GM19438 (cell line): ENCODE data around the gene THEM4.

Source experiments
- ATAC-seq: cut with Tn5 transposase; IDR thresholded peaks from one replicate; pipeline ENCODE4 v1.9.1; 2021; ENCODE audit warnings: low read depth; ENCODE audit not compliant: unreplicated experiment

THEM4 gene

DNA sequence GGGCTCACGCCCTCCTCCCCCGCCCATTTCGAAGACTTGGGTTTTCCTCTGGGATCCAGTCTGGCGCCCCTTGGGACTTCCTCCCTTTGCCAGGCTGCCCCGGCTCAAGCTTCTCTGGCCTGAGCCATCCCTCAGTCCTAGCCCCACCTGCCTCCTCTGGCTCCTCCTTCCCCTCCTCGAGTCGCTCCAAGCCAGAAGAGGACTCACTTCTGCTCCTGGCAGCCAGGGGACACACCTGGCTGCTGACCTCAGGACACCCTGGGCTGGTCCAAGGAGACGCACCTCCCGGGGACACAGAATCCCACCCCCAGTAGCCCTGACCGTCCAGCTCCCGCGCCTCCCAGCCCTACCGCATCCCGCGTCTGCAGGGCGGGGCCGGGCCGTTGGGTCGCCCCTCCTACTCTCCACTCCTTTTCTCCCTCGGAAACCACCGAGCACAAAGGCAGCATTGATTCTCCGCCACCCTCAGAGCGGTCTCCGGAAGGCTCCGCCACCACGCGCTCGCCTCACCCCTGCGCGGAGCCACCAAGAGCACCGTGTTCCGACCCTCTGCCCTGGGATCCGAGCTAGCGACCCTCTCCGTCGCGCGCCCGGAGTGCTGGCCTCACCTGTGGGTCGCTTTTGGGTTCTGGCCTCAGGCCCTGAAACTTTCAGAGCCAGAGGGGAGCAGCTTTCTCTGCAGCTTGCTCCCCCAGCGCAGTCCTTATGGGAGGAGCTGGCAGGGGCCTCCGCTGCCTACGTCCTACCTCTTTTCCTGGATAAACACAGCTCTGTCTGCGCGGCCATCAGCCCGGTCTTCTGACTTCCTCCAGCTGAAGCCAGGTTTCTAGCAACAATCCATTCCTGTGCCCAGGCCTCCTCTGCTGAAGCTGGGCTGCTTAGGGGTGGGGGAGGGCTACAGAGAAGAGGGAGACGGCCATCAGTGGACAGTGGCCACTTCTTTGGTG lies 69.6 kb downstream of the THEM4 start, which contains the start of gene C2CD4D:
Gene C2CD4D, minus strand, starts transcription at position 364 of the 947 bp plus-strand sequence. CDS start 831 bp downstream, outside the sequence.
- no peak for ATAC-seq

DNA sequence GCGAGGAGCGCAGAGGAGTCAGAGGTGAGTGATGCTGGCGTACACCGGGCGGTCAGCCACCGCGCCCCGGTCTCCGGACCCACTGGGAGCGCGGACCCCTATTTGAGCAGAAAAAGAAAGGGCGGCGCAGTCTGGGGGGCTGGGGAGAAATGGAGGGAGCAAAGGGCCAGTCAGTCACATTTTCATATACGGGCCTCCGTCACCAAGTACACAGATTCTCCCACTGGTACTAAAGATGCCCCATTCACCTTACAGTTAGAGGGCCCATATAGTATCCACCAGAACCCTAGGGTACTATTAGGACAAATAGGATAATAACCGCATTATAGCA lies 70.3 kb downstream of the THEM4 start:
- ATAC-seq: no peak

DNA sequence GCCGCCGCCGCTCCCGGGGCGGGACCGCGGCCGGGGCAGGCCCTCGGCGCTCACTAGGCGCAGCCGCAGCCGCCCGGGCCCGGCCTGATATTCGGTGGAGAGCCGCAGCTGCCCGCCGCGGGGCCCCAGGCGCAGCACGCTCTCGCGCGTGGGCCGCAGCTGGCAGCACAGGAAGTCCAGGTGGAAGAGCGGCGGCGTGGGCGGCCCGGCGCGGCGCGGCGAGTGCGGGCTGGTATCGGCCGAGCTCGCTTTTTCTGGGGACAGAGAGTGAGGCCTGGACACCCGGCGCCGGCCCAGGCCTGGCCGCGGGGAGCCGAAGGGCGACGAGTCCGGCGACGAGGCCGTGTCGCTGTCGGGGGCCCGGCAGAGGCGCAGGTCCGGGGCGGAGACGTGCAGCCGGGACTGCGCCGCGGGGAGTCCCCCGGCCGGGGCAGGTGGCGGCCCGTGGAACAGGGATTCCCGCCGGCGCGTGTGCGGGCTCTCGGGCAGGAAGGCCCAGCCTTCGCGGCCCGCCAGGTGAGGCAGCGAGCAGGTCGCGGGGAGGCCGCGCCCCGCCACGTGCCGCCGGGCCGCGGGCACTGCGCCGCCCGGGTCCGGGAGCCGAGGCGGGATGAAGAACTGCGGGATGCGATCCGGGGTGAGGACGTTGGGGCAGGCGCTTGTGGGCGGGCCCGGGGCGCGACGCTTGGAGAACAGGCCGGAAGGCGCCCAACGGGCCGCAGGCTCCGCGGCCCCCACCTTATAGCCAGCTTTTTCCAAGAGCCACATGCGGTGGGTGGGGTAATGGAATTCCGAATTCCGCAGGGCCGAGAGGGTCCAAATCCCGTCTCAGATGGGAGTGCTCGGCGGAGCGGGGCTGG lies 70.9 kb downstream of the THEM4 start:
- no peak for ATAC-seq

DNA sequence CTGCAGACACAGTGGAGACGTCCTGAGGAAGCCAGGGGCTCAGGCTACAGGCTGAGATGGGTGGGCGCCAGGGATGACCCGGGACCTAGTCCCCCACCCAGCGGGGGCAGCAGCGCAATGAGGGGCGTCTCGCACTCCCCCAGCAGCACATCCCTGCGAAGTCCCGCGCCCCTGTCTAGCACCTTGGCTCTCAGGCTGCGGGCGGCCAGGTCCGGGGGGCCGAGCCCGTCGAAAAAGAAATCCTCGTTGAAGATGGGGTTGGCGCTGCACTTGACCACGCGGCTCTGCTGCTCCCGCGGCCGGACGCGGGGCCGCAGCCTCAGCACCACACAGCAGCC lies 71.5 kb downstream of the THEM4 start:
- no peak for ATAC-seq

DNA sequence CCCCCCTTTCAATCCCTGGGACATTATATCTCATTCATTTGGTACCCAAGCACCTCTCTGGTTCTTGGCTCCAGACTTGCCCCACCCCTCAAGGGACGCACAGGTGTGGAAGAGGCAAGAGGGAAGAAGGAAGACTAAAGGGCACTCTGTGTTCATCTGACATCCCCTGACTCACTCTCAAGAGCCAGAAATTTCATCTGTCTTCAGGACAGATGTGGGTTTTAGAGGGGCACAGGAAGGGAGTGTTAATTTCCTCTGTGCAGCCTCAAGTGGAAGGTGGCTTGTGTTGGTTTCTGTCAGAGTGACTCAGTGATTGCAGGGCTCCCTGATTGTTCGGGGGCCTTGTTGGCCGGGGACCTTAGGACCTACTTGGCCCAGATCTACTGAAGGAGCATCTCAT lies 72.1 kb downstream of the THEM4 start:
- ATAC-seq: no peak

DNA sequence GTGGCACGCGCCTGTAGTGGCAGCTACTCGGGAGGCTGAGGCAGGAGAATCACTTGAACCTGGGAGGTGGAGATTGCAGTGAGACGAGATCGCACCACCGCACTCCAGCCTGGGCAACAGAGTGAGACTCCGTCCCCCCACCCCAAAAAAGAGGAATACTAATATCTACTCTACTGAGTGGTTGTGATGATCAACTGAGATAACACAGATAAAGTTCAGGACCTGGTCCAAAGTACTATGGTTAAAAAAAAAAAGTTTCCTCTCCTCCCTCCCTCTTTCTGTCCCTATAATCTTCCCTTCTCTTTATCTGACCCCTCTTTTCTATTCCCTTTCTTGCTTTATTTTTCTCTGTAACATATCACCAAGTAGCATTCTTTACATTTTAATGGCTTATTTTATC lies 73.7 kb downstream of the THEM4 start:
- ATAC-seq: no peak

DNA sequence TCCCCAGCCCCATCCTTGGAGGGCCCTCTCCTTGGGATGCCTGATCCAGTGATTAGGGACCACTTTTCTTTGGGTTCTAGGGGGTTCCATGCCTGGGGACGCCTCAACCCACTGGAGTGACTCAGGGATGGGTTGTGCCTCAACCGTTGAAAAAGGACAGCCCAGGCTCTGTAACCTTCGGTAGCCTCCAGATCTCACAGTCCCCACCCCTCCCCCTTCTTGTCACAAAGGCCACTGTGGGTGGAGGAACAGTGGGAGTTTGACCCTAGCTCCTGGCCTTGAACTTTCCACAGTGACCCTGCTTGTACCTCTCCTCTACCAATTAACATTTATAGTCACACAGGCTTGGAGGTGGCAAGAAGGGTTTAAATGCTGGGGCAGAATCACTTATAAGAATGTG lies 75.1 kb downstream of the THEM4 start:
- ATAC-seq: no peak

DNA sequence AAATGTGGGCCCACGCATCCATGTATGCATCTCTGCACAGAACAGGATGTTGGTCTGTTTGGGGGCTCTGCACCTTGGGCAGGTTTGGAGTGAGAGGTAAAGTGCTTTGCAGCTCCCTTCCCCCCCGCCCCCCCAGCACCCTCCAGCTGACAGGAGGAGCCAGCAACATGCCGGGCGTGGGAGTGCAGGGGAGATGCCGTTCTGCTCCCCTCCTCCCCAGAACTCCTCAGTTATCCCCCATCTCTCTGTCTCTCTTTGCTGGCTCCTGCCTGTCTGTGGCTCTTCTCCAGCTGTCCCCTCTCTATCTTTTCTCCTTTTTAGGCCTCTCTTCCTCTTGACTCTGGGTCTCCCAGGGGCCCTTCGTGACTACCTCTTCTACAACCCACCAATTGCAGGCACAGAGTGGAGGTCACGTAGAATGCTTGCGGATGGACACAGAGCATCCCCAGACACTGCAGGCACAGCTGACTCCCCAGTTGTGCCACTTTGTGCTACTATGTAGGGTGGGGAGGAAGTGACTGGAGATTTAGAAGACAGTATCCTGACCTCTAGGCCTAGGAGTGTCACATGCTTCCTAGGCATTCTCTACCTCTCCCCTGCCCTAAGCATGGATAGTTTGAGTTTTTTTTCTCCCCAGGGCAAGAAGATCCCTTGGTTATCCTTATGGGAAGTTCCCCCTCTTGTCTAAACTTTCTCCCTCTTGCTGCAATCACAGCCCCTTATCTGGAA lies 76.0 kb downstream of the THEM4 start:
- ATAC-seq: no peak

DNA sequence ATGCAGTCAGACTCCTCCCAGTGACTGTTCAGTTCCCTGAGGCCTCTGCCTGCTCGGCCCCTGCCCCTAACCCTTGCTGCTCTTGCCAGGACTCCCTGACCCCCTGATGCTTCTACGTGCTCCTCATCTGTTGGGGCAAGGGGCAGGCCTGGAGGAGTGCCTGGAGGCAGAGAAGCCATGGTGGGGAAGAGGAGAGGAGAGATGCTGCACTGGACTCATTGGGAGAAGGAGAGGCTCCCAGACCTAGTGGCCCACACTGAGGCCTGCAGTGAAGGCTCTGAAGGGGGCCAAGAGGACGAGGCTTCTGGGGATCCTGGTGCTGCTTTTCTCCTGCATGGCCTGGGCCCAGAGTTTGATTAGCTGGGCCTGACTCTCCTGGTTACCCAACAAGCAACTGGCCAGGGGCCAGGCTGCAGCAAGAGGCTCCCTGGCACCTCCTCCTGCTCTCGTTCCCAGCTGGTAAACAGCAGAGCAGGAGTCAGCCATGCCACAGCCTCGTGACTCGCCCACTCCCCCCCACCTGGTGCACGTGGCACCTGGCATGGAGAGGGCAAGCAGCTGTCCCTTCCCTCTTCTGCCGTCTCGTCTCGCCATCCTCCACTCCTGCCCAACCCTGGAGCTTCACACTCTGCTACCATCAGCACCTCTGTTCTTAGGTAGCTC lies 76.9 kb downstream of the THEM4 start:
- ATAC-seq: no peak

DNA sequence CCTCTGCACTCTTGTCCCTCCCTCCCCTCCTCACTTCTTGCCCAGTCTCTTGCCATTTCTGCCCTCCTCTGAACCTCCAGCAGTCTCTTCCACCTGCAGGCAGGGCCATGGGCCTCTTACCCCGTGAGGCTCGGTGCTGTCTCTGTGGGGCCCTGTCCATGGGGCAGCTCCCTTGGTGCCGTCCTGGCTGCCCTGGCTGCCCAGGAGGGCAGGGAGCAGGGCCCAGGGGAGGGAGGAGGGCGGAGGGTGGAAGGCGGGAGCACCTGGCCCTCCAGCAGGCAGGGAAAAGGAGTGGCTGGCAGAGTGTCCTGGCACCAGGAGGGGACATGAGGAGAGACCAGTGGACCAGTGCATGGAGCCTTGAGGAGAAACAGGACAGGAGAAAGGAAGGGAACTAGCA lies 77.7 kb downstream of the THEM4 start, which contains the start of gene RORC:
Gene RORC, minus strand, starts transcription at position 198 of the 400 bp plus-strand sequence. Its CDS starts 38 bp downstream, at position 160.
- ATAC-seq: no peak

DNA sequence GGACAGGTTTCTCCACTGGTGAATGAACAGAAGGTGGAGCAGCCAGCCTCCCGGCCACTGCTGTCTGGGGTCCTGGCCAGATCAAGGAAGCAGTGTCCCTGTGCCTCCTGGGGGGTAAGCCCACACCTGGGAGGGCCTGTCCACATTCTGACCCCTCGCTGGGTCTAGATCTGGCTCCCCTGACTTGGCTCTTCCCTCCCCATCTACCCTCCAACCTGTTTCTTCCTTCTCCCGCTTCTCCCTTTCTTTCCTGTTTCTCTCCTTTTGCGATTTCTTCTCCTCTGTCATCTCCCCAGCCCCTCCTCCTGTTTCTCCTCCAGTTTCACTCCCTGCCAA lies 78.1 kb downstream of the THEM4 start:
- no peak for ATAC-seq

DNA sequence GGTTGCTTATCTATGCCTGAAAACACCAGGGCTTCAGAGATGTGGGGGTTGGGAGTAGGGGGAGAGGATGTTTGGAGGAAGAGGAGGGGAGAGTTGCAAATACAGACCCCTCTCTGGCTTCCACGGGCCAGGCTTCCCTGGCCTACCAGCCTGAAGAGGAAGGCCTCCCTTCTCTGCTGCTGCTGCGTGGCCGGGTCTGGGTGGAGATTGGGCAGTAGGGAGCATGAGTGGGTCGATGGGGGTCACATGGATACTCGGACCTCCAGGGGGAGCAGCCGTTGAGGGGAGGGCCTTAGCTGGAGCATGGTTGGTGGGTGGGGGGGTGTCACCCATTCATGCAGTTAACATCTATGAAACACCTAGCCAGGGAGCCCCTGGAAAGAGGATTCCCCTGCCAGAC lies 79.3 kb downstream of the THEM4 start:
- no peak for ATAC-seq

DNA sequence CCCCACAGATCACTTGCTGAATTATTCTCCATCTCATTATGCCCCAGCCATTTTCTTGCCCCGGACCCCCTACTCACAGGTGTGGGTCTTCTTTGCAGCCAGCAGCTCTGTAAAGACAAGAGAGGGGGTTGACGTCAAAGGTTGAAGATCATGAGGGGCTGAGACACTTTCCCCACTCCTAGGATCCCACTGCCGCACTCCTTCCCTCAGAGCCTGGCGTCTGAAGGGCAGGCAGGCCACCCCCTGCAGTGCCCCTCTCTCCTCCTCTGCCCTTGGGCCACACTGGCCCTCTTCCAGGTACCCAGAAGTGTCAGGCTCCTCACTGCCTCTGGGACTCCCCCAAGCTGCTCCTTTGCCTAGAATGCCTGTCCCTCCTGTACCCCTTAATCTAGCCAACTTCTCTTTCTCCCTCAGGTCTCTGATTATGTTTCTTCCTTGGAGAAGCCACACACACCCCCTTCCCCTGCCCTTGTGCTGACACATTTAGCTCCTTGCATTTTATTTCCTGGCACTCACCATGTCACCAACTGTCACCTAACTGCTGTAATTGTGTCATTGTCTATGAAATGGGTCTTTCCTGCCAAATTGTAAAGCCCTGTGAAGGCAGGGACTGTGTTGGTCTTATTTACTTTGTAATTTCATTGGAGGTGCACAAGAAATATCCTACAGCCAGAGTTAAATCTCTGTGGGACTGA lies 79.8 kb downstream of the THEM4 start:
- ATAC-seq: no peak

DNA sequence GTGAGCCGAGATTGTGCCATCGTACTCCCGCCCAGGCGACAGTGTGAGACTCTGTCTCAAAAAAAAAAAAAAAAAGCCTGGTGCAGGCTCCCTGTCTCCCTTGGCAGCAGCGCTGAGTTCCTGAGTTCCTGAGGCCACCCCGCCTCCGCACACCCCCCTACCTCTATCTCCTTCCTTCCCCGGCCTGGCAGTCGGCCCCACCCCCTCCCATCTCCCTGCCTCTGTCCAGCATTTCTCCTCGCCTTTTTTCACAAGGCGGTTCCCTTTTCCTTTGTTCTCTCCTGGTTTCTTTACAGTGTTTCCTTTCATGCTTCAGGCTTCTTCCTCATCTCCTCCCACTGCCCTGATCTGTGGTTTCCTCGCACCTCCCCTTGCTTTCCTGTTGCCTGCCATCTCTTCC lies 80.4 kb downstream of the THEM4 start:
- no peak for ATAC-seq

DNA sequence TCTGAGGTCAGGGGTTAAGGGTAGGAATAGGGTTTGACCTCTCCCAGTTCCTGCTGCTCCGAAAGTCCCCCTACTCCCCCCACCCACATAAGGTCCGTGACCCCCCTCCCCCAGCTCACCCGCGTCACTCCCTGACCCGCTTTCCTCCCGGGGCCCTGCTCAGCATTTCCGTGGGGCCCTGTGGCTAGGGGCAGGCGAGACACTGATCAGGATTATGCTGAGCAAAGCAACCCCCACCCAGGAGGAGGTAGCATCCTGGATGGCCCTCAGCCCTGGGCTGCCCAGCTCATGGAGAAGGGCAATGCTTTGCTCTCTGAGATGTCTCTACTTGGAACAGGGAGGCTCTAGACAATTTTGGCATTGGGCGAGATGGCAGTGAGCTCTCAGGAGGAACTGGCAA lies 81.5 kb downstream of the THEM4 start:
- ATAC-seq: no peak

DNA sequence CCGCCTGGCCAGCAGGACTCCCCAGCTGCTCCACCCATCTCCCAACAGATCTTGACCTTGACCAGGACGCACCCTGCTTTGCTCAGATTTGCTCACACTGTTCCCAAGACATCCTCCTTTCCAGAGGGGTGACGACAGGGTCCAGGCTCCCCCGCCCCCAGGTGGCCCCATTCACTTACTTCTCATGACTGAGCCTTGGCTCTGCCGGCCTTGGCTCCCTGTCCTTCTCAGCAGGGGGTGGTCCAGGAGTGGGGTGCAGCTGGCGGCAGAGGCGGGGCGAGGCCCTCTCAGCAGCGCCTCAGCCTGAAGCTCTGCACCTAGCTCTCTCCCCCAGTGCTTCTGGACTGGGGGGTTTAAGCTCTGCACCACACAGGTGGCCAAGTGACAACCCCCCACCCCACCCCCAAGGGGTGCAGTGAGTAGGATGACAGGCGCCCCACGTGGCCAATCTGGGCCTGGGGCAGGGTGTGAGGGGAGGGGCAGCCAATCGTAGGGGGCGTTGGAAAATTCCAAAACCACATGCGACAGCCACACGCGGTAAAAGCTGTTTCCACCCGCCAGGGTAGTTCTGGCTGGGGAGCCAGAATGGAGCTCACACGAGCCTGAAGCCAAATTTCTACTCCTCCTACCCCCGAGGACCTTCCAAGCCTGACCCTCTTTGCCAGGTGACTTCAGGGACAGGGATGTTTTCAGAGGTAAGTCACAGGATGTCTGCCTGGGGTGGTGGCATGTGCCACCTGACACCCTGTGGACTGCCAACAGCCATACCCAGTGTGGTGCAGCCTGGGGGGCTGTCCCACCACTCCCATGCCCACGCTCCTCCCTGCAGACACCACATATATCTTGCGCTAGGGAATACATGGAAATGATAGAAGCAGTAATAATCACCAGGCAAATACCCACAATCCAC lies 83.3 kb downstream of the THEM4 start:
- no peak for ATAC-seq

DNA sequence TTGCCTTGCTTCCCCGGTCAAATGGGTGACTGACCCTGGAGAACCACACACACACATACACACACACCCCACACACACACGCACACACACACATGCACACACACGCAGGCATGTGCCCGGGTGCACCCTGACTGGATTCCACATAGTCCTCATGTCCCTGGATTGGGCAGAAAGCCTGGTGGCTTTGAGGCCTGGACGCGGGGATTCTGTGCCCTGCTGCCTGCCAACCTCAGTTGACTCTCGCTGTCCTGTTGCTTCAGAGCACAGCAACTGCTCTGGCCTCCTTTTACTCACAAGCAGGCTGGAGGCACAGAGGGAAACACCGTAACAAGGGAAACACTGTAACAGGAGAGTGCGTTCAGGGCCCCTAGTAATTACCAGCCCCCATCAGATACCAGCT lies 84.1 kb downstream of the THEM4 start:
- no peak for ATAC-seq
